Activated T-helper 1 cell treated with Interleukin-2 at 50 U/mL for 16 hours (primary cell): ENCODE data around the gene LHPP.
"Not testable (repeated sequence)": the region's sequence is repeated elsewhere in the genome, so short reads cannot be mapped to it uniquely, and the experiment has no call there.

Experiments
- DNase-seq: peaks from one replicate; pipeline ENCODE4 v3.0.0-alpha.2; 2020; ENCODE audit warnings: low read depth

The LHPP gene

GRCh38 chr10:124606822-124607221 lies 145.2 kb downstream of the LHPP start:
- no peak for DNase-seq

- DNase-seq, result no peak
These were observed 146.1 kb downstream of the LHPP start for GRCh38 chr10:124607693-124608092.

- DNase-seq, result no peak
These were observed 146.6 kb downstream of the LHPP start for GRCh38 chr10:124608093-124608721.

- DNase-seq, result no peak
These were observed 148.1 kb downstream of the LHPP start for GRCh38 chr10:124609698-124610097.

GRCh38 chr10:124610186-124610585 lies 148.6 kb downstream of the LHPP start:
- DNase-seq, result not testable (repeated sequence)

GRCh38 chr10:124610851-124611250 lies 149.2 kb downstream of the LHPP start:
- DNase-seq, result not testable (repeated sequence)

GRCh38 chr10:124611738-124612137 lies 150.1 kb downstream of the LHPP start:
- DNase-seq, result peak; percentile 32

- DNase-seq, result no peak
These were observed 151.2 kb downstream of the LHPP start for GRCh38 chr10:124612611-124613498.

GRCh38 chr10:124614003-124614659 lies 152.5 kb downstream of the LHPP start:
- DNase-seq, result no peak

GRCh38 chr10:124615259-124615658 lies 153.6 kb downstream of the LHPP start:
- no peak for DNase-seq

GRCh38 chr10:124616040-124616835 lies 154.6 kb downstream of the LHPP start:
- DNase-seq, result no peak

- DNase-seq, result no peak
These were observed 155.2 kb downstream of the LHPP start for GRCh38 chr10:124616836-124617130.

GRCh38 chr10:124618470-124619073 lies 156.9 kb downstream of the LHPP start:
- DNase-seq, result no peak

GRCh38 chr10:124619195-124619594 lies 157.6 kb downstream of the LHPP start:
- DNase-seq, result no peak

GRCh38 chr10:124619802-124620490 lies 158.3 kb downstream of the LHPP start:
- DNase-seq, result no peak

GRCh38 chr10:124621637-124622036 lies 160.0 kb downstream of the LHPP start:
- DNase-seq, result no peak

GRCh38 chr10:124622158-124622557 lies 160.5 kb downstream of the LHPP start:
- no peak for DNase-seq

- no peak for DNase-seq
These were observed 161.4 kb downstream of the LHPP start for GRCh38 chr10:124622866-124623536.

- no peak for DNase-seq
These were observed 162.4 kb downstream of the LHPP start for GRCh38 chr10:124624006-124624405.

GRCh38 chr10:124624466-124624865 lies 162.8 kb downstream of the LHPP start:
- DNase-seq, result no peak

- no peak for DNase-seq
These were observed 163.3 kb downstream of the LHPP start for GRCh38 chr10:124624895-124625294.
